ENCODE data around the gene CLDN11. TPM values are rescaled to one million over a fixed set of nuclear protein-coding genes. Genes with fewer than 3 reads are reported as not detected.

The CLDN11 gene
- polyA plus RNA-seq, 1 donor from 2014 or later = 0.98 TPM

DNA sequence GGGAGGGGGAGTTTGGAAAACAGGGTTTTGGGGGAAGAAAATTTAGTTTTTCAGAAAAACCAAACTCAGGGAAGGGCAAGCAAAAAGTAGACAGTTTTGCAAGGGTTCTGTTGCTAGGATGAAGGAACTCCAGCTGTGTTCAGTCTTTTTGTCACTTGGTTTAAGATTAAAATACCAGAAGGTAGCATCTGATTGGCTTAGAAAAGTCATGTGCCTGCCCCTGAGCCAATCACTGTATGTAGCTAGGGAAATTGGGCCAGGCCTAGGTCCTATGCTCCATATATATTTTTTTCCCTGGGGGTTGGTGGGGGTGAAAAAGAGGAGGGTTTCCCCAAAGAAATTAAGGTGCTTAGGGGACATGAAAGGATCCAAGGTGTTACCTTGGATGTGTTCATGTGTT, 24.3 kb downstream of the CLDN11 start:
- Histone ChIP-seq H3F3A (ENCODE audit: insufficient read depth, low read length, poor library complexity, severe bottlenecking) (no peaks in the 10 kb centered on the region), H3K36me3 (ENCODE audit: insufficient read depth, low read length) (no peaks in the 10 kb centered on the region), H4K20me1 (ENCODE audit: insufficient read depth) (no peaks in the 10 kb centered on the region), H3K4me3 (ENCODE audit: low read length) (no peak overlapping the region), H3K4me2 (ENCODE audit: low read length) (no peak overlapping the region), H3K9ac (ENCODE audit: low read length) (no peak overlapping the region), H3K27ac (ENCODE audit: low read length) (no peak overlapping the region), H3K9me3 (ENCODE audit: low read length) (no peaks in the 10 kb centered on the region), H3K79me2 (replicated peaks; ENCODE audit: insufficient read depth, low read length) (no peaks in the 10 kb centered on the region), H3K9me2 (ENCODE audit: insufficient read depth, low read length) (no peaks in the 10 kb centered on the region), H3K27me3 (ENCODE audit: insufficient read depth, low read depth, low read length) (no peaks in the 10 kb centered on the region), H2AFZ (ENCODE audit: low read depth, low read length) (no peak overlapping the region)
- TF ChIP-seq POLR2AphosphoS5 (IDR thresholded peaks at IDR 0.05) = no peak
- no peak for TF ChIP-seq TAF1 (IDR thresholded peaks at IDR 0.05; ENCODE audit: low read depth)
- no peak for TF ChIP-seq EZH2 (IDR thresholded peaks at IDR 0.05; ENCODE audit: borderline replicate concordance, insufficient read depth, low read length, poor library complexity, severe bottlenecking)
- TF ChIP-seq MXI1 (conservative IDR thresholded peaks at IDR 0.05; ENCODE audit: poor library complexity, severe bottlenecking) = no peak
- no peak for TF ChIP-seq RAD21 (conservative IDR thresholded peaks at IDR 0.05)
- no peak for TF ChIP-seq SMC3 (conservative IDR thresholded peaks at IDR 0.05; ENCODE audit: poor library complexity)
- TF ChIP-seq, protein P1, sequence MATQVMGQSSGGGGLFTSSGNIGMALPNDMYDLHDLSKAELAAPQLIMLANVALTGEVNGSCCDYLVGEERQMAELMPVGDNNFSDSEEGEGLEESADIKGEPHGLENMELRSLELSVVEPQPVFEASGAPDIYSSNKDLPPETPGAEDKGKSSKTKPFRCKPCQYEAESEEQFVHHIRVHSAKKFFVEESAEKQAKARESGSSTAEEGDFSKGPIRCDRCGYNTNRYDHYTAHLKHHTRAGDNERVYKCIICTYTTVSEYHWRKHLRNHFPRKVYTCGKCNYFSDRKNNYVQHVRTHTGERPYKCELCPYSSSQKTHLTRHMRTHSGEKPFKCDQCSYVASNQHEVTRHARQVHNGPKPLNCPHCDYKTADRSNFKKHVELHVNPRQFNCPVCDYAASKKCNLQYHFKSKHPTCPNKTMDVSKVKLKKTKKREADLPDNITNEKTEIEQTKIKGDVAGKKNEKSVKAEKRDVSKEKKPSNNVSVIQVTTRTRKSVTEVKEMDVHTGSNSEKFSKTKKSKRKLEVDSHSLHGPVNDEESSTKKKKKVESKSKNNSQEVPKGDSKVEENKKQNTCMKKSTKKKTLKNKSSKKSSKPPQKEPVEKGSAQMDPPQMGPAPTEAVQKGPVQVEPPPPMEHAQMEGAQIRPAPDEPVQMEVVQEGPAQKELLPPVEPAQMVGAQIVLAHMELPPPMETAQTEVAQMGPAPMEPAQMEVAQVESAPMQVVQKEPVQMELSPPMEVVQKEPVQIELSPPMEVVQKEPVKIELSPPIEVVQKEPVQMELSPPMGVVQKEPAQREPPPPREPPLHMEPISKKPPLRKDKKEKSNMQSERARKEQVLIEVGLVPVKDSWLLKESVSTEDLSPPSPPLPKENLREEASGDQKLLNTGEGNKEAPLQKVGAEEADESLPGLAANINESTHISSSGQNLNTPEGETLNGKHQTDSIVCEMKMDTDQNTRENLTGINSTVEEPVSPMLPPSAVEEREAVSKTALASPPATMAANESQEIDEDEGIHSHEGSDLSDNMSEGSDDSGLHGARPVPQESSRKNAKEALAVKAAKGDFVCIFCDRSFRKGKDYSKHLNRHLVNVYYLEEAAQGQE (IDR thresholded peaks at IDR 0.05; ENCODE audit: borderline replicate concordance) = no peak
- TF ChIP-seq, protein P2, sequence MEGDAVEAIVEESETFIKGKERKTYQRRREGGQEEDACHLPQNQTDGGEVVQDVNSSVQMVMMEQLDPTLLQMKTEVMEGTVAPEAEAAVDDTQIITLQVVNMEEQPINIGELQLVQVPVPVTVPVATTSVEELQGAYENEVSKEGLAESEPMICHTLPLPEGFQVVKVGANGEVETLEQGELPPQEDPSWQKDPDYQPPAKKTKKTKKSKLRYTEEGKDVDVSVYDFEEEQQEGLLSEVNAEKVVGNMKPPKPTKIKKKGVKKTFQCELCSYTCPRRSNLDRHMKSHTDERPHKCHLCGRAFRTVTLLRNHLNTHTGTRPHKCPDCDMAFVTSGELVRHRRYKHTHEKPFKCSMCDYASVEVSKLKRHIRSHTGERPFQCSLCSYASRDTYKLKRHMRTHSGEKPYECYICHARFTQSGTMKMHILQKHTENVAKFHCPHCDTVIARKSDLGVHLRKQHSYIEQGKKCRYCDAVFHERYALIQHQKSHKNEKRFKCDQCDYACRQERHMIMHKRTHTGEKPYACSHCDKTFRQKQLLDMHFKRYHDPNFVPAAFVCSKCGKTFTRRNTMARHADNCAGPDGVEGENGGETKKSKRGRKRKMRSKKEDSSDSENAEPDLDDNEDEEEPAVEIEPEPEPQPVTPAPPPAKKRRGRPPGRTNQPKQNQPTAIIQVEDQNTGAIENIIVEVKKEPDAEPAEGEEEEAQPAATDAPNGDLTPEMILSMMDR (IDR thresholded peaks at IDR 0.05; ENCODE audit: poor library complexity, severe bottlenecking) = no peak
- no peak for TF ChIP-seq EP300 (conservative IDR thresholded peaks at IDR 0.05; ENCODE audit: poor library complexity, severe bottlenecking)

DNA sequence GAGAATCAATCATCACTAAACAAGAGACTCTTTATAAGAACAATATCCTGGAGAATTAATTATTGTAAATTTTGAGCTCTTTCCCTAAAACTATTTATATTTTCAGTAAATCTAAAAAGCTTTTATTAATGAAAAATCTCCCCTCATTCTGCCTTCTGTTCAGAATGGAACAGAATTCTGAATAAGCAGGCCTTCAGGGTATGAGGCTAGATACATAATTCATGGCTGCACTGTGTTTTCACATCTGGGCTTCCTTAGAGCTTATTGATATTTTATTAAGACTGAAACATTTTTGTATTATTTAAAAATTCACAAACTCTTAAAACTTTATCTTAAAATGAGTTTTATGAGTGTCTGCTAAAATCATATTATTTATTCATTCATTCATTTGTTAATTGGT, 24.8 kb downstream of the CLDN11 start:
- H3K9ac ChIP-seq (ENCODE audit: low read length) = no peak overlapping the region
- no peaks in the 10 kb centered on the region for H3K27me3 ChIP-seq (ENCODE audit: insufficient read depth, low read depth, low read length)
- no peak overlapping the region for H3K4me2 ChIP-seq (ENCODE audit: low read length)
- H4K20me1 ChIP-seq (ENCODE audit: insufficient read depth) = no peaks in the 10 kb centered on the region
- no peaks in the 10 kb centered on the region for H3F3A ChIP-seq (ENCODE audit: insufficient read depth, low read length, poor library complexity, severe bottlenecking)
- TF ChIP-seq SMC3 (conservative IDR thresholded peaks at IDR 0.05; ENCODE audit: poor library complexity) (no peak), POLR2AphosphoS5 (IDR thresholded peaks at IDR 0.05) (no peak), EP300 (conservative IDR thresholded peaks at IDR 0.05; ENCODE audit: poor library complexity, severe bottlenecking) (no peak), TAF1 (IDR thresholded peaks at IDR 0.05; ENCODE audit: low read depth) (no peak), MXI1 (conservative IDR thresholded peaks at IDR 0.05; ENCODE audit: poor library complexity, severe bottlenecking) (no peak), RAD21 (conservative IDR thresholded peaks at IDR 0.05) (no peak), EZH2 (IDR thresholded peaks at IDR 0.05; ENCODE audit: borderline replicate concordance, insufficient read depth, low read length, poor library complexity, severe bottlenecking) (no peak)
- TF ChIP-seq, protein P2 (IDR thresholded peaks at IDR 0.05; ENCODE audit: poor library complexity, severe bottlenecking) = no peak
- TF ChIP-seq, protein P1 (IDR thresholded peaks at IDR 0.05; ENCODE audit: borderline replicate concordance) = no peak
- H3K4me3 ChIP-seq (ENCODE audit: low read length) = no peak overlapping the region
- no peak overlapping the region for H2AFZ ChIP-seq (ENCODE audit: low read depth, low read length)
- H3K79me2 ChIP-seq (replicated peaks; ENCODE audit: insufficient read depth, low read length) = no peaks in the 10 kb centered on the region
- no peaks in the 10 kb centered on the region for H3K36me3 ChIP-seq (ENCODE audit: insufficient read depth, low read length)
- no peaks in the 10 kb centered on the region for H3K9me3 ChIP-seq (ENCODE audit: low read length)
- H3K27ac ChIP-seq (ENCODE audit: low read length) = no peak overlapping the region
- no peaks in the 10 kb centered on the region for H3K9me2 ChIP-seq (ENCODE audit: insufficient read depth, low read length)
